ENCODE results near the gene CAPZA1.

CAPZA1 gene

GRCh38 chr1:112688781-112689193, 69.2 kb downstream of the CAPZA1 start:
- ATAC-seq (replicated peaks; ENCODE audit: extremely low read depth, poor library complexity, severe bottlenecking) (no peak), DNase-seq (ENCODE audit: low spot score in 2 of 2) (no peak)
- H3K9me3 Mint-ChIP-seq = no peaks in the 10 kb centered on the region
- H3K36me3 Mint-ChIP-seq (ENCODE audit: insufficient read depth) = peaks cover 34% of the 10 kb centered on the region
- H3K27me3 Mint-ChIP-seq = no peaks in the 10 kb centered on the region
- H3K4me3 Mint-ChIP-seq = no peak overlapping the region
- H3K4me1 Mint-ChIP-seq = peaks cover 24% of the 10 kb centered on the region
- peak overlapping the region; percentile 66 for H3K27ac Mint-ChIP-seq (ENCODE audit: low read depth)

GRCh38 chr1:112689196-112689841, 69.7 kb downstream of the CAPZA1 start:
- DNase-seq (ENCODE audit: low spot score in 2 of 2) = no peak
- no peak for ATAC-seq (replicated peaks; ENCODE audit: extremely low read depth, poor library complexity, severe bottlenecking)
- peaks cover 24% of the 10 kb centered on the region for H3K4me1 Mint-ChIP-seq
- H3K36me3 Mint-ChIP-seq (ENCODE audit: insufficient read depth) = peaks cover 34% of the 10 kb centered on the region
- H3K4me3 Mint-ChIP-seq = no peak overlapping the region
- no peaks in the 10 kb centered on the region for H3K27me3 Mint-ChIP-seq
- H3K27ac Mint-ChIP-seq (ENCODE audit: low read depth) = no peak overlapping the region
- H3K9me3 Mint-ChIP-seq = no peaks in the 10 kb centered on the region

- ATAC-seq (replicated peaks; ENCODE audit: extremely low read depth, poor library complexity, severe bottlenecking) (no peak), DNase-seq (ENCODE audit: low spot score in 2 of 2) (no peak)
- Mint-ChIP-seq H3K4me1 (peaks cover 24% of the 10 kb centered on the region), H3K36me3 (ENCODE audit: insufficient read depth) (peaks cover 32% of the 10 kb centered on the region), H3K9me3 (no peaks in the 10 kb centered on the region), H3K27me3 (no peaks in the 10 kb centered on the region), H3K27ac (ENCODE audit: low read depth) (no peak overlapping the region), H3K4me3 (no peak overlapping the region)
Observed at GRCh38 chr1:112689842-112690237, 70.2 kb downstream of the CAPZA1 start.

DNA sequence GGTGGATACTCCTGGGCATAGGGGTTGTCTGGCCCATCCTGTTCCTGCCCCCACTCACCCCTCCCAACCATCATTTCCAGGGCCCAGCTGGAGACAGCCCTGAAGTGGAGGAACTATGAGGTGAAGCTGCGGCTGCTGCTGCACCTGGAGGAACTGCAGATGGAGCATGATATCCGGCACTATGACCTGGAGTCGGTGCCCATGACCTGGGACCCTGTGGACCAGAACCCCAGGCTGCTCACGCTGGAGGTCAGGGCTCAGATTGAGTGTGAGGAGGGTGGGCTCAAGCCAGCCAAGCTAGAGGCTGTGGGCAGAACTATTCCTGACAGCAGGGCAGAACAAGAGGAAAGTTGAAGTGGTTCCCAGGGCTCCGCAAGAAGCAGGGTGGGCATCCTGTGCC, 73.0 kb downstream of the CAPZA1 start:
- no peak overlapping the region for H3K4me3 Mint-ChIP-seq
- no peak for ATAC-seq (replicated peaks; ENCODE audit: extremely low read depth, poor library complexity, severe bottlenecking)
- H3K4me1 Mint-ChIP-seq = peaks cover 9% of the 10 kb centered on the region
- DNase-seq (ENCODE audit: low spot score in 2 of 2) = no peak
- no peaks in the 10 kb centered on the region for H3K27me3 Mint-ChIP-seq
- H3K36me3 Mint-ChIP-seq (ENCODE audit: insufficient read depth) = peaks cover 38% of the 10 kb centered on the region
- no peak overlapping the region for H3K27ac Mint-ChIP-seq (ENCODE audit: low read depth)
- no peaks in the 10 kb centered on the region for H3K9me3 Mint-ChIP-seq

- H3K4me1 Mint-ChIP-seq = no peaks in the 10 kb centered on the region
- H3K27me3 Mint-ChIP-seq = no peaks in the 10 kb centered on the region
- ATAC-seq (replicated peaks; ENCODE audit: extremely low read depth, poor library complexity, severe bottlenecking) (no peak), DNase-seq (ENCODE audit: low spot score in 2 of 2) (no peak)
- no peak overlapping the region for H3K4me3 Mint-ChIP-seq
- no peaks in the 10 kb centered on the region for H3K9me3 Mint-ChIP-seq
- peaks cover 36% of the 10 kb centered on the region for H3K36me3 Mint-ChIP-seq (ENCODE audit: insufficient read depth)
- H3K27ac Mint-ChIP-seq (ENCODE audit: low read depth) = no peak overlapping the region
Observed at GRCh38 chr1:112693821-112694220, 74.2 kb downstream of the CAPZA1 start.

GRCh38 chr1:112694363-112694929, 74.8 kb downstream of the CAPZA1 start:
- Mint-ChIP-seq H3K27ac (ENCODE audit: low read depth) (no peak overlapping the region), H3K36me3 (ENCODE audit: insufficient read depth) (peaks cover 35% of the 10 kb centered on the region)

DNA sequence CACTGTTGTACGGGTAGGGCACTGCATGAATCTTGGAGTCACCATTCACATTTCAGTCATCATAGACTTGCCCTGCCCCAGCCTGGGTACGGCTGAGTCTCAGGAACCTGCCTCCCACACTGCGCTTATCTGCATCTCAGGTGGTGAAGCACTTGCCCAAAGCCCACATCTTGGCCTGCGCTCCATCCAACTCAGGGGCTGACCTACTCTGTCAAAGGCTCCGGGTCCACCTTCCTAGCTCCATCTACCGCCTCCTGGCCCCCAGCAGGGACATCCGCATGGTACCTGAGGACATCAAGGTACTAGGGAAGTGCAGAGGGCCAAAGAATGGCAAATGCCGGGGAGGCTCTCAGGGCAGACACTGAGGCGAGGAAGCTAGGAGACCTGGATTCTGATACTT, 75.6 kb downstream of the CAPZA1 start:
- Mint-ChIP-seq H3K27ac (ENCODE audit: low read depth) (no peak overlapping the region), H3K4me3 (no peak overlapping the region), H3K27me3 (no peaks in the 10 kb centered on the region), H3K36me3 (ENCODE audit: insufficient read depth) (peaks cover 37% of the 10 kb centered on the region), H3K4me1 (peaks cover 7% of the 10 kb centered on the region), H3K9me3 (no peaks in the 10 kb centered on the region)
- ATAC-seq (replicated peaks; ENCODE audit: extremely low read depth, poor library complexity, severe bottlenecking) (no peak), DNase-seq (ENCODE audit: low spot score in 2 of 2) (no peak)

More at GRCh38 chr1:112694363-112694929, 74.8 kb downstream of the CAPZA1 start:
- Mint-ChIP-seq H3K27me3 (no peaks in the 10 kb centered on the region), H3K9me3 (no peaks in the 10 kb centered on the region), H3K4me1 (no peaks in the 10 kb centered on the region), H3K4me3 (no peak overlapping the region)
- DNase-seq (ENCODE audit: low spot score in 2 of 2) (no peak), ATAC-seq (replicated peaks; ENCODE audit: extremely low read depth, poor library complexity, severe bottlenecking) (no peak)

GRCh38 chr1:112696578-112697314, 77.1 kb downstream of the CAPZA1 start:
- no peak overlapping the region for H3K4me3 Mint-ChIP-seq
- ATAC-seq (replicated peaks; ENCODE audit: extremely low read depth, poor library complexity, severe bottlenecking) (no peak), DNase-seq (ENCODE audit: low spot score in 2 of 2) (no peak)
- H3K27ac Mint-ChIP-seq (ENCODE audit: low read depth) = no peak overlapping the region
- no peaks in the 10 kb centered on the region for H3K27me3 Mint-ChIP-seq
- H3K4me1 Mint-ChIP-seq = peaks cover 18% of the 10 kb centered on the region
- H3K9me3 Mint-ChIP-seq = no peaks in the 10 kb centered on the region
- H3K36me3 Mint-ChIP-seq (ENCODE audit: insufficient read depth) = peaks cover 30% of the 10 kb centered on the region

GRCh38 chr1:112697781-112698201, 78.2 kb downstream of the CAPZA1 start:
- Mint-ChIP-seq H3K4me3 (no peak overlapping the region), H3K27ac (ENCODE audit: low read depth) (no peak overlapping the region), H3K36me3 (ENCODE audit: insufficient read depth) (peaks cover 32% of the 10 kb centered on the region), H3K4me1 (peaks cover 29% of the 10 kb centered on the region), H3K27me3 (no peaks in the 10 kb centered on the region), H3K9me3 (no peaks in the 10 kb centered on the region)
- ATAC-seq (replicated peaks; ENCODE audit: extremely low read depth, poor library complexity, severe bottlenecking) (no peak), DNase-seq (ENCODE audit: low spot score in 2 of 2) (no peak)

DNA sequence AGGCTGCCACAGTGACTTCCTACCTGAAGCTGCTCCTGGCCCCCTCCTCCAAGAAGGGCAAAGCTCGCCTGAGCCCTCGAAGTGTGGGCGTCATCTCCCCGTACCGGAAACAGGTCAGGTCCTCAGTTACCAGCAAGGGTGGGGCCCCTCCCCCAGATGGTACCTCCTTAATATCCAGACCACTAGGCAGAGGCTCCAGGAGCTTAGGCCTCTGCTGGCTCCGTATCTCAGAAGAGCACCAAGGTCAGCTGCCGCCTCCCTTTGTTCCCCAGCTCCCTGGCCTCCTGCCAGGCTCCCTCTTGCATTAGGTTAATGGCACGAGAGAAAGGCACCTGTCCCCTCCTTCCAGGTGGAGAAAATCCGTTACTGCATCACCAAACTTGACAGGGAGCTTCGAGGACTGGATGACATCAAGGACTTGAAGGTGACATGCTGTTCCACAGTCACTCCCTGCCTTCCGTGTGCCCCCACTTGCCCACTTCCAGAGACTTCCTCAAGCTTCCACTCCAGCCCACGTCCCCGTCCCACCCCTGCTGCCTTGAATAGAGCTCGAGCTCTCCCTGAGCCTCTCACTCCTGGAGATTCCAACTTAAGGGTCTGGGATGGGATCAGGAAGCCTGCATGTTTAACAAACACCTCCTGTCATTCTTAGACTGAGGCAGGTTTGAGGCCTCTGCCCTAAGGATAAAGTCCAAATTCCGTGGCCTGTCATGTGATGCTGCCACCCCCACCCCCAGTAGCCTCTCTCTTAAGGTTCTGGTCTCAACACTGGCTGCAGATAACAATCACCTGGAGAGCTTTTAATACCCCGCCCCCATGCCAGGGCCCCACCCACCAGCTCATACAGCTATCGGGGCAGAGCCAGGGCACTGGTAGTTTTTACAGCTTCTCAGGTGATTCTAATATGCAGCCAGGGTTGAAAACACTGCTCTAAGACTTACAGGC, 79.0 kb downstream of the CAPZA1 start:
- Mint-ChIP-seq H3K27ac (ENCODE audit: low read depth) (no peak overlapping the region), H3K4me1 (peaks cover 36% of the 10 kb centered on the region), H3K36me3 (ENCODE audit: insufficient read depth) (peaks cover 29% of the 10 kb centered on the region), H3K4me3 (no peak overlapping the region), H3K27me3 (no peaks in the 10 kb centered on the region), H3K9me3 (no peaks in the 10 kb centered on the region)
- DNase-seq (ENCODE audit: low spot score in 2 of 2) = no peak
- no peak for ATAC-seq (replicated peaks; ENCODE audit: extremely low read depth, poor library complexity, severe bottlenecking)

- Mint-ChIP-seq H3K4me1 (peaks cover 45% of the 10 kb centered on the region), H3K9me3 (no peaks in the 10 kb centered on the region), H3K27ac (ENCODE audit: low read depth) (no peak overlapping the region), H3K27me3 (no peaks in the 10 kb centered on the region), H3K36me3 (ENCODE audit: insufficient read depth) (peaks cover 31% of the 10 kb centered on the region), H3K4me3 (no peak overlapping the region)
- no peak for ATAC-seq (replicated peaks; ENCODE audit: extremely low read depth, poor library complexity, severe bottlenecking)
- DNase-seq (ENCODE audit: low spot score in 2 of 2) = no peak
Observed at GRCh38 chr1:112699425-112700144, 80.0 kb downstream of the CAPZA1 start.
